Measurements from ENCODE around the gene MIOX.

Gene MIOX

GRCh38 chr22:50456466-50457234 lies 30.0 kb upstream of the MIOX start:
- Histone ChIP-seq H3K79me2 (ENCODE audit: insufficient read depth, low read length) (no peaks in the 10 kb centered on the region), H3K27me3 (ENCODE audit: insufficient read depth, low read length, poor library complexity, severe bottlenecking) (no peaks in the 10 kb centered on the region), H3K9me2 (replicated peaks; ENCODE audit: low read depth, low read length) (no peaks in the 10 kb centered on the region), H3K36me3 (ENCODE audit: insufficient read depth, low read length) (peaks cover 78% of the 10 kb centered on the region; the same call in 1 of the 2 replicates), H3K4me1 (ENCODE audit: insufficient read depth, low read length, poor library complexity, severe bottlenecking) (no peaks in the 10 kb centered on the region), H3K4me3 (ENCODE audit: low read length, poor library complexity, severe bottlenecking) (no peak overlapping the region), H3K9me3 (ENCODE audit: insufficient read depth, low read depth, low read length) (no peaks in the 10 kb centered on the region), H3K4me2 (ENCODE audit: low read depth, low read length, poor library complexity, severe bottlenecking) (no peak overlapping the region), H3F3A (ENCODE audit: low read depth) (no peaks in the 10 kb centered on the region), H2AFZ (ENCODE audit: low read length) (no peak overlapping the region), H3K9ac (ENCODE audit: low read depth, low read length, poor library complexity, severe bottlenecking) (no peak overlapping the region), H4K20me1 (ENCODE audit: insufficient read depth, low read length, poor library complexity, severe bottlenecking) (peaks cover 2% of the 10 kb centered on the region)
- peak; percentile 52 for TF ChIP-seq CTCF (conservative IDR thresholded peaks at IDR 0.05; ENCODE audit: low read length)
- TF ChIP-seq EZH2phosphoT487 (IDR thresholded peaks at IDR 0.05; ENCODE audit: borderline replicate concordance), result no peak

DNA sequence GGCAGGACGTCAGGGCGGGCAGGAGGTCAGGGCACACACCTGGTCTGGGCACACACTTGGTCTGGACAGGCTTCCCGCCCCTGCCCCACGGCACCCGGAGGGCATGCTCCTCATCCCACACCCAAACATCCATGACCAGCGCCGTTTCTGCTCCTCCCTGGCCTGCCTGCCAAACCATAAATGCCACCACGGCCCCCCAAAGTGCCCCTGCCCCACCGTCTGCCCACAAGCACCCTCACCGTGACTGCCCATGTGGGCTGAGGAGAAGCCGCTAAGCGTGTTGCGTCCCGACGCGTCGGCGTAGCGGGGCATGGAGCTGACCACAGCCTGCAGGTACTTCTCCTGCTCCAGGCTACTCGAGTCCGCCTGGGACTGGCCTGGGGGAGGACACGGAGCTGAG lies 27.6 kb upstream of the MIOX start:
- H3K4me2 ChIP-seq (ENCODE audit: low read depth, low read length, poor library complexity, severe bottlenecking), result no peak overlapping the region
- H3K9me2 ChIP-seq (replicated peaks; ENCODE audit: low read depth, low read length), result no peaks in the 10 kb centered on the region
- H3F3A ChIP-seq (ENCODE audit: low read depth), result no peaks in the 10 kb centered on the region
- no peak overlapping the region for H3K4me3 ChIP-seq (ENCODE audit: low read length, poor library complexity, severe bottlenecking)
- no peak overlapping the region for H2AFZ ChIP-seq (ENCODE audit: low read length)
- H3K79me2 ChIP-seq (ENCODE audit: insufficient read depth, low read length), result peaks cover 8% of the 10 kb centered on the region; the same call in 1 of the 2 replicates
- TF ChIP-seq EZH2phosphoT487 (IDR thresholded peaks at IDR 0.05; ENCODE audit: borderline replicate concordance) (no peak), CTCF (conservative IDR thresholded peaks at IDR 0.05; ENCODE audit: low read length) (no peak)
- peaks cover 9% of the 10 kb centered on the region for H4K20me1 ChIP-seq (ENCODE audit: insufficient read depth, low read length, poor library complexity, severe bottlenecking)
- peaks cover 94% of the 10 kb centered on the region; the same call in 1 of the 2 replicates for H3K36me3 ChIP-seq (ENCODE audit: insufficient read depth, low read length)
- no peaks in the 10 kb centered on the region for H3K4me1 ChIP-seq (ENCODE audit: insufficient read depth, low read length, poor library complexity, severe bottlenecking)
- no peaks in the 10 kb centered on the region for H3K9me3 ChIP-seq (ENCODE audit: insufficient read depth, low read depth, low read length)
- no peak overlapping the region for H3K9ac ChIP-seq (ENCODE audit: low read depth, low read length, poor library complexity, severe bottlenecking)
- no peaks in the 10 kb centered on the region for H3K27me3 ChIP-seq (ENCODE audit: insufficient read depth, low read length, poor library complexity, severe bottlenecking)

DNA sequence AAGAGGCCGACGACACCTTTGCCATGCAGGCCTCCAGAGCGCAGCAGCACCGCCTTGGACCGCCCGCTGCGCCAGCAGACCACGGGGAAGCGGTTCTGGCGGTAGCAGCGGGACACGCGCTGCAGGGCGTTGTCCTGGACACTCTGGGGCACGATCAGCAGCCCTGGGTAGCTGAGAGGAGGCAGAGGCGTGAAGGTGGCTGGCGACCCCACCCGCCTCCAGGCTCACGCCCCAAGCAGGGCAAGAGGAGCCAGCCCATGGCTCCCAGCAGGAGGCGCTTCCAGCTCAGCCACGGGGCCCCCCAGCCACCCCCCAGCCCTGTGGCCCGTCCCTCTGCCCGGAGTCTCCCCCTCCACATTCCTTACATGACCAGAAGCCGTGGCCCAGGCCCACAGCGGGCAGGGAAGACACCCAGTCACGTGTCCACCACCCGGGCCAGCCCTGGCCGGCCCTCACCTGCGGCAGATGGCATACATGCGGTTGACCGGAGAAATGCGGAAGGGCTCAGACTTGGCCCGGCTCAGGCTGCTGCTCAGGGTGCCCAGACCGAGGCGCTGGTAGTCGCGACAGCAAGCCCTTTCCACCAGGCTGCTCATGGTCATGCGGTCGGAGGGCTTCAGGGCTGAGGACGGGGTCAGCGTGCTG lies 27.0 kb upstream of the MIOX start:
- Histone ChIP-seq H3K9me2 (replicated peaks; ENCODE audit: low read depth, low read length) (no peaks in the 10 kb centered on the region), H3K9ac (ENCODE audit: low read depth, low read length, poor library complexity, severe bottlenecking) (no peak overlapping the region), H3K9me3 (ENCODE audit: insufficient read depth, low read depth, low read length) (no peaks in the 10 kb centered on the region), H3K27me3 (ENCODE audit: insufficient read depth, low read length, poor library complexity, severe bottlenecking) (no peaks in the 10 kb centered on the region), H2AFZ (ENCODE audit: low read length) (no peak overlapping the region), H3K4me2 (ENCODE audit: low read depth, low read length, poor library complexity, severe bottlenecking) (no peak overlapping the region), H3K4me3 (ENCODE audit: low read length, poor library complexity, severe bottlenecking) (no peak overlapping the region), H3K36me3 (ENCODE audit: insufficient read depth, low read length) (peaks cover 94% of the 10 kb centered on the region; the same call in 1 of the 2 replicates), H3K79me2 (ENCODE audit: insufficient read depth, low read length) (peaks cover 8% of the 10 kb centered on the region; the same call in 1 of the 2 replicates), H4K20me1 (ENCODE audit: insufficient read depth, low read length, poor library complexity, severe bottlenecking) (peaks cover 9% of the 10 kb centered on the region), H3K4me1 (ENCODE audit: insufficient read depth, low read length, poor library complexity, severe bottlenecking) (no peaks in the 10 kb centered on the region), H3F3A (ENCODE audit: low read depth) (no peaks in the 10 kb centered on the region)
- TF ChIP-seq EZH2phosphoT487 (IDR thresholded peaks at IDR 0.05; ENCODE audit: borderline replicate concordance) (no peak), CTCF (conservative IDR thresholded peaks at IDR 0.05; ENCODE audit: low read length) (0 out of 2 replicates have a peak, but pooled peaks have one; percentile 9)

Data from Loucy (cell line).